GM18526 (cell line): ENCODE measurements around the gene VAV3.

Experiments used
- POLR2A ChIP-seq: IDR thresholded peaks from 3 replicates; pipeline ENCODE4 v1.6.1; 2011; ENCODE audit not compliant: insufficient read length; ENCODE audit errors: extremely low read depth

VAV3 gene

GRCh38 chr1:107689159-107689558 lies 275.8 kb downstream of the VAV3 start:
- TF ChIP-seq POLR2A, result no peak

- no peak for TF ChIP-seq POLR2A
These were observed 276.9 kb downstream of the VAV3 start for GRCh38 chr1:107687849-107688753.

GRCh38 chr1:107683683-107684082 lies 281.3 kb downstream of the VAV3 start:
- no peak for TF ChIP-seq POLR2A

GRCh38 chr1:107683191-107683657 lies 281.8 kb downstream of the VAV3 start:
- TF ChIP-seq POLR2A, result no peak

- TF ChIP-seq POLR2A, result no peak
These were observed 282.5 kb downstream of the VAV3 start for GRCh38 chr1:107682467-107682866.

GRCh38 chr1:107681001-107681479 lies 283.9 kb downstream of the VAV3 start:
- TF ChIP-seq POLR2A, result no peak

GRCh38 chr1:107680579-107680985 lies 284.4 kb downstream of the VAV3 start:
- no peak for TF ChIP-seq POLR2A

- TF ChIP-seq POLR2A, result no peak
These were observed 285.5 kb downstream of the VAV3 start for GRCh38 chr1:107679411-107679953.

- no peak for TF ChIP-seq POLR2A
These were observed 286.0 kb downstream of the VAV3 start for GRCh38 chr1:107678993-107679392.

- no peak for TF ChIP-seq POLR2A
These were observed 287.3 kb downstream of the VAV3 start for GRCh38 chr1:107677697-107678096.

- TF ChIP-seq POLR2A, result no peak
These were observed 290.5 kb downstream of the VAV3 start for GRCh38 chr1:107674486-107674885.

- no peak for TF ChIP-seq POLR2A
These were observed 292.0 kb downstream of the VAV3 start for GRCh38 chr1:107673006-107673405.

GRCh38 chr1:107670397-107671040 lies 294.5 kb downstream of the VAV3 start:
- TF ChIP-seq POLR2A, result no peak

GRCh38 chr1:107669996-107670395 lies 295.0 kb downstream of the VAV3 start:
- TF ChIP-seq POLR2A, result no peak

GRCh38 chr1:107668762-107669161 lies 296.2 kb downstream of the VAV3 start:
- no peak for TF ChIP-seq POLR2A

GRCh38 chr1:107666493-107666892 lies 298.5 kb downstream of the VAV3 start:
- no peak for TF ChIP-seq POLR2A
